GM23338 (cell line): Measurements from ENCODE around the gene RANGAP1.

Experiments
- EZH2phosphoT487 ChIP-seq: fragments of 200-600 bp; sonication (generic); IDR thresholded peaks from one replicate; pipeline ENCODE4 v1.8.1; 2018; ENCODE audit warnings: antibody characterized with exemption; ENCODE audit not compliant: unreplicated experiment
- STAT1 ChIP-seq: IDR thresholded peaks from one replicate; pipeline ENCODE4 v1.6.1; 2016; ENCODE audit warnings: antibody characterized with exemption; ENCODE audit not compliant: unreplicated experiment
- ZNF331 ChIP-seq: fragments of 250-450 bp; sonication (Bioruptor Pico); IDR thresholded peaks from 2 replicates; pipeline ENCODE4 v1.5.0; 2020; ENCODE audit warnings: low read depth, mild to moderate bottlenecking, moderate library complexity

- no peak for TF ChIP-seq ZNF331 (CRISPR knock-in tag)
- TF ChIP-seq EZH2phosphoT487: no peak
- no peak for TF ChIP-seq STAT1
Measured at GRCh38 chr22:41201141-41201540, 84.8 kb downstream of the RANGAP1 start.
